SH-SY5Y (cell line): ENCODE results near the gene RPS6KB1.

ENCODE experiments used
- GATA2 ChIP-seq: IDR thresholded peaks from 2 replicates; pipeline ENCODE4 v1.6.1; 2011; ENCODE audit warnings: mild to moderate bottlenecking, low read depth, low read length
- GATA3 ChIP-seq: IDR thresholded peaks from 2 replicates; pipeline ENCODE4 v1.6.1; 2011; ENCODE audit warnings: low read depth, mild to moderate bottlenecking, low read length, moderate library complexity

- TF ChIP-seq GATA2 (no peak), GATA3 (no peak)
These were observed 23.5 kb downstream of the RPS6KB1 start for GRCh38 chr17:59916446-59916845.
